GM21737 (cell line): Measurements from ENCODE around the gene PTPRK.

ENCODE experiments used
- ATAC-seq: cut with Tn5 transposase; IDR thresholded peaks from one replicate; pipeline ENCODE4 v1.9.1; 2021; ENCODE audit warnings: mild to moderate bottlenecking, moderate library complexity; ENCODE audit not compliant: unreplicated experiment

PTPRK gene

GRCh38 chr6:128099571-128100197 is 420.7 kb downstream of the PTPRK start:
- ATAC-seq: no peak

GRCh38 chr6:128098000-128098581 is 422.3 kb downstream of the PTPRK start:
- ATAC-seq: no peak

GRCh38 chr6:128097009-128097408 is 423.4 kb downstream of the PTPRK start:
- no peak for ATAC-seq

GRCh38 chr6:128095362-128095761 is 425.0 kb downstream of the PTPRK start:
- no peak for ATAC-seq

GRCh38 chr6:128079021-128079420 is 441.4 kb downstream of the PTPRK start:
- no peak for ATAC-seq

GRCh38 chr6:128078276-128078675 is 442.1 kb downstream of the PTPRK start:
- ATAC-seq: no peak

GRCh38 chr6:128076843-128077242 is 443.6 kb downstream of the PTPRK start:
- ATAC-seq: no peak

GRCh38 chr6:128074567-128074966 is 445.8 kb downstream of the PTPRK start:
- ATAC-seq: no peak

GRCh38 chr6:128073389-128073788 is 447.0 kb downstream of the PTPRK start:
- ATAC-seq: no peak

GRCh38 chr6:128071212-128071611 is 449.2 kb downstream of the PTPRK start:
- ATAC-seq: no peak

- ATAC-seq: no peak
Measured at GRCh38 chr6:128070406-128070805, 450.0 kb downstream of the PTPRK start.

- ATAC-seq: no peak
Measured at GRCh38 chr6:128069188-128069587, 451.2 kb downstream of the PTPRK start.

- no peak for ATAC-seq
Measured at GRCh38 chr6:128068119-128068479, 452.3 kb downstream of the PTPRK start.

GRCh38 chr6:128067446-128068118 is 452.8 kb downstream of the PTPRK start:
- ATAC-seq: no peak

GRCh38 chr6:128065072-128065471 is 455.3 kb downstream of the PTPRK start:
- no peak for ATAC-seq

GRCh38 chr6:128064540-128064895 is 455.9 kb downstream of the PTPRK start:
- no peak for ATAC-seq

GRCh38 chr6:128063850-128064539 is 456.4 kb downstream of the PTPRK start:
- ATAC-seq: no peak

GRCh38 chr6:128062882-128063603 is 457.4 kb downstream of the PTPRK start:
- no peak for ATAC-seq

GRCh38 chr6:128057946-128058345 is 462.5 kb downstream of the PTPRK start:
- ATAC-seq: no peak

- ATAC-seq: no peak
Measured at GRCh38 chr6:128057541-128057940, 462.9 kb downstream of the PTPRK start.

GRCh38 chr6:128053109-128053508 is 467.3 kb downstream of the PTPRK start:
- ATAC-seq: no peak
